GM19099 (cell line): ENCODE measurements around the gene ARHGEF19.
A peak's percentile ranks its signal among the peaks of the same experiment; 100 is the strongest.

ENCODE experiments used
- POLR2A ChIP-seq: IDR thresholded peaks from 3 replicates; pipeline ENCODE4 v1.6.1; 2011; ENCODE audit warnings: low read depth; ENCODE audit not compliant: insufficient read length; ENCODE audit errors: extremely low read depth

Gene ARHGEF19

DNA sequence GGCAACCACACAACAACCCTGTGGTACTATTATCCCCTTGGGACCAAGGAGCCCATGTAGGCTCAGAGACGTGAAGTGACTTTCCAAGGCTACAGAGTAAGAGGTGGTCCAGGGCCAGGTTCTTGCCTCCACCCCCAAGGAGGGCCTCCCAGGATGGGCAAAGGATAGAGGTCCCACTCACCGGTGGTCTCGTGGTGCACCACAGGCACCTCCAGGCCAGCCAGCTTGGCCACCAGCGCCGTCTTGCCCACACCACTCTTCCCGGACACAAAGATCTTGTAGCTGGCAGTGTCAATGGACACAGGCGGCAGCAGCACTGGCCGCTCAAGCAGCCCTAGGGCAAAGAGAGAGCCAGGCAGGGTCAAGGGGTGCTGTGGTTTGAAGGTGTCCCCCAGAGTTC, 21.0 kb upstream of the ARHGEF19 start:
- TF ChIP-seq POLR2A = no peak

DNA sequence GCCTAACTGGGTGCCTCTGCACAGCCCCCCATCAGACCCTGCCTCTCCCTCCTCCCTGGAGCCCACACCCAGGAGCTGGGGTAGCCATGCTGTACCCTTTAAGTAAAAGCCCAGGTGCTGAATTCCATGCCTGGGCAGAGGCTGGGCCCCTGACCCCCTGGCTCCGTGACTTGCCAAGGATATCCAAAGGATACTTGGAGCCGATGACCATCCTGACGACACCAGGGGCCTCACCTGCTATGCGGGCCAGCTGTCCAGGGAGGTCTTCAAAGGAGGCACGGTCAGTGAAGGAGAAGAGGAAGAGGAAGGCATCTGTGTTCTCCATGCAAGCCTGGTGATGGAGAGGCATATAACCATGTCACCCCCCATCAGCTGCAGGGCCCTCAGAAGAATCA, 19.9 kb upstream of the ARHGEF19 start:
- TF ChIP-seq POLR2A = no peak

DNA sequence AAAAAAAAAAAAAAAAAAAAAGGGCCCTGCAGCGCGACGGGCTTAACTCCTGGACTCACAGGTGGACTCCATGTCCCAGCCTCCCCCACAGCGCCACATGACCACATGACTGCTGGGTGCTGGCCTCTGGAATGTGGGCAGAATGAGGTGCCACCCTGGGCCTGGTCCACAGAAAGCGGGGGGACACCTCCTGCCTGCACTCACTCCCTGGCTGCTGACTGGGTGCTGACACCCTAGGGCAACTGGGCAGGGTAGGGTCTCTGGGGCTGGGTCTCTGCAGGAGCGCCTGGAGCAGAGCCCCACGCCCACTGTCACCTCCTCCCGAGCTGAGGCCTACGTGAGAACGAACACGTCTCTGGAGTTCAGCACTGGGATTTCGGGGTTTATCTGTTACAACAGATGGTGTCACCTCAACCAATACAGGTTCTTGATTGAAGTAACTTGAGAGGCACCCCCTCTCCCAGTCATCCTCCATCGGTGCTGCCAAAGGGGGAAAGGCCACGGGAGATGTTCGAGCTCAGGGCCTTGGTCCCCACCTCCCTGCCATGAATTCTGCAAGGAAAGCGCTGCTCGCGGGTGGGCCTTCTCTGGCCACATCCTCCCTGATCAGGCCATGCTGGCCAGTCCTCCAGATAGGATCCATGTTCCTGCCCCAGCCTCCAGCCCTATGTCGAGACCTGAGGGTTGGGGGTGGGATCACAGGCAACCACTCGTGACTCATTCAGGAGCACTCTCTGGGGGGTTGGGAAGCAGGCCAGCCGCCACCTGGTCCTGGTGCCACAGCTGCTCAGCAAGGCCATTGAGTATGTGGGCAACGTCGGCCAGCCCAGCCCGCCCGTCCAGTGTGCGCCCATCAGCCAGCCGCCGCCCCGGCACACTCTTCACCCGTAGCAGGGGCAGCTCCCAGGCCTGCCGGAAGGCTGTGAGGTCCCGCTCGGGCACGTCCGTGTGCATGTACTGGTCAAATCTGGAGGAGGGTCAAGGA, 19.2 kb upstream of the ARHGEF19 start:
- TF ChIP-seq POLR2A = no peak

DNA sequence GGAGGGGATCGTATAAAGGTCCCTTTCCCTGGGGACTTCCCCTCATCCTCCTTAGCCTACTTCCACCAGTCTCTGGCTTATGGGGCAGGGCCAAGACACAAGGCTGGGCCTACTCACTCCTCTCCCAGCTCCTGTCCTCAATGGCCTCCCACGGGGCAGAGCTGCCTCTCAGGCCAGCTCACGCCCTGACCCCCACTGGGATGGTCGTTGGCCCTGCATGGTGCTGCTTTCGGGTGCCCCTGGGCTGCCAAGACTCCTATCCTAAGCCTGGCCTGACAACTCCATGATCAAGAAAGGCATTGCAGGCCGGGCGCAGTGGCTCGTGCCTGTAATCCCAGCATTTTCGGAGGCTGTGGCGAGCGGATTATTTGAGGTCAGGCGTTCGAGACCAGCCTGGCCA, 18.3 kb upstream of the ARHGEF19 start:
- no peak for TF ChIP-seq POLR2A

DNA sequence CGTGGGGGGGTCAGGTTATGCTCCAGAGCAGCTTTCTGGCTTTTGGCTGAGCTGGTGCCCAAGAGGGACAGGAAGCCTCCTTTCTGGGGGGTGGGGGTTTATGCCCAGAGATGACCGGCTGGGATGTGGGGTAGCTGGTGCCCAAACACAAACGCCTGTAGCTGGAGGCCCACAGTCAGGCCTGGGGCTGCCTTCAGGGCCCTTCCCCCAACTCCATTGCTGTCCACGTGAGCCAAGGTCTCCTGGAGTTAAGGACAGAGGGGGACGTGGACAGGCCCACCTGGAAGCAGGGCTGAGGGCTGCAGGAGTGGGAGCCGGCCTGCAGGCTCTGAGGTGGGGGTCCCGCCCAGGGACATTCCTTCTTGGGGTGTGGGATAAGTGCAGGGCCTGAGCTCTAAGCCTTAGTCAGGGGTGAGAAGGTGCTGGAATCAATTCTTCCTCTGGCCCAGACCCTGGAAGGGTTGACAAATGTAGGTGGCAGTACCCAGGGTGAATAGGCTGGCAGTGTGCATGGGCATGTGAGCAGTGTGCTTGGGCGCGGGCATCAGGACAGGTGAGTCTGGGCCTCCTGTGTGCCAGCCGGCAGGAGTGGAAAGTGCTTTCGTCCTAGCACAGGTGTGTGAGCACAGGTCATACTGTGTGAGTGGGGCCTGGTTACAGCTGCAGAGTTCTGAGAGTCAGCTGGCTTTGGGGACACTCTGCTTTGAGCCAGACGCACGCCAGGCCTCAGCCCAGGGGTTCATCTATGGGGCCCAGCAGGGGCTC, 17.7 kb upstream of the ARHGEF19 start:
- TF ChIP-seq POLR2A = no peak

DNA sequence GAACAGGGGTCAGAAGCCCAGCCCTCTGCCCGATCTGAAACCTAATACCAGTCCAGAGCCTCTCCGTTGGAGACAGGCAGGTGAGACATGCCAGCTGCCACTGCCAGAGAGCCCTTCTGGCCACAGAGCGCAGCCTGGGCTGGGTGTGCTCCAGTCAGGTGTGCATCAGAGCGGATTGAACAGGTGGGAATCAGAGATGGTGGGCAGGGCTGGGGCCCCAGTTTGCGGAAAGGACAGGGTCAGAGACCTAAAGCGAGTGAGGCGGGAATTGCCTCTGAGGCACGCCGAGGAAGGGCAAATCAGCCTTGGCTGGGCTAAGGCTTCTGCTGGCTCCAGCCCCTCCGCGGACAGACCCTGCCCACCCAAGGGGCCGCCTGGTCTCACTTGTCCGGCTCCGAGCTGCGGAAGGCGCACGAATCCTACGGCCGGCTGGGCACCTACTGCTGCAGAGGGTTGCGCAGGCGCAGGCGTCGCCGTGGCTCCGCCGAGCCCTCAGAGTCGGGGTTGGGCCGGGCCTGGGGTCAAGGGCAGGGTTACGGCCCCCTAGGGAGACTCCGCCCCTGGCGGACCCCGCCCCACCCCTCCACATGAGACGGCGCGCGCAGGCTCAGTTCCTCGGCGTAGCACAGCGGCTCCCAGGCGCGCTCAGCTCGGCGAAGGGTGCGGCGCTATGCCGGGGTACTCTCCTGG, 14.2 kb upstream of the ARHGEF19 start:
- no peak for TF ChIP-seq POLR2A

DNA sequence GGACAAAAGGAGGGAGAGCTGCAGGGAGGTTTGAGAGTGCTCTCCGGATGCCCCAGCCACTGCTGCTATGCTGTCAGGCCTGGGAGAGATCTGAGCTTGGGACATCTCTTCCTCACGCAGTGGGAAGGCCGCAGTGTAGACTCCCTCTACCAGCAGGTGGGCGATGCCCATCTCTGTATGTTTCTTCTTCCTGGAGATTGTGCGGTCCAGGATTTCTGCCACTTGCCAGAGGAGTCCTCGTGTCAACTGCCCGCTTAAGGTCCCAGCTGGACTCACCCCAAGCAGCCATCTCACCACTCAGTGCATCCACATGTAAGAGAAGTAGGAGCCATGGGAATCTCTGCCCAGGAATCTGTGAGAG, 13.7 kb upstream of the ARHGEF19 start:
- no peak for TF ChIP-seq POLR2A

DNA sequence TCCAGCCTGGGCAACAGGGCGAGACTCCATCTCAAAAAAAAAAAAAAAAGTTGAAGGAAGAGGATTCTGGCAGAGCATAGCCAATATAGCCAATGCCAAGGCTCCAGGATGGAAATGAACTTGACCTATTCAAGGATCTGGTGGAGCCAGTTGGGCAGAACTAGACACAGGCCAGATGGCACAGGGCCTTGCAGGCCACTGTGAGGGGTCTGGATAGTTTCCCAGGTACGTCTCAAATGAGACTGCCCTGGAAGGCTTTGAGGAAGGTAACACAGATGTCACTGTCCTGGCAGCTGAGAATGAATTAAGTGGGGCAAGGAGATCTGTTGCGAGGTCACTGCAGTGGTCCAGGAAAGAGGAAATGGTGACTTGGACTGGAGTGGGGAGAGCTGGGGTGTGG, 12.0 kb upstream of the ARHGEF19 start:
- TF ChIP-seq POLR2A = no peak

DNA sequence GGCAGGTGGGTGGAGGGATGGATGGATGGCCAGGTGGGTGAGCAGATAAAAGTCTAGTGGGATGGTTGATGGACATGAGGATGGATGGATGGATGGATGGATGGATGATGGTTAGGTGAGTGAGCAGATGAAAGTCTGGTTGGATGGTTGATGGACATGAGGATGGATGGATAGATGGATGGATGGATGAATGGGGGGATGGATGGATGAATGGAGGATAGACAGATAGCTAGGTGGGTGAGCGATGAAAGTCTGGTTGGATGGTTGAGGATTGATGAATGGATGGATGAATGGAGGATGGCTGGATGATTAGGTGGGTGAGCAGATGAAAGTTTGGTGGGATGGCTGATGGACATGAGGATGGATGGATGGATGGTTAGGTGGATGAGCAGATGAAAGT, 9.0 kb upstream of the ARHGEF19 start:
- no peak for TF ChIP-seq POLR2A

DNA sequence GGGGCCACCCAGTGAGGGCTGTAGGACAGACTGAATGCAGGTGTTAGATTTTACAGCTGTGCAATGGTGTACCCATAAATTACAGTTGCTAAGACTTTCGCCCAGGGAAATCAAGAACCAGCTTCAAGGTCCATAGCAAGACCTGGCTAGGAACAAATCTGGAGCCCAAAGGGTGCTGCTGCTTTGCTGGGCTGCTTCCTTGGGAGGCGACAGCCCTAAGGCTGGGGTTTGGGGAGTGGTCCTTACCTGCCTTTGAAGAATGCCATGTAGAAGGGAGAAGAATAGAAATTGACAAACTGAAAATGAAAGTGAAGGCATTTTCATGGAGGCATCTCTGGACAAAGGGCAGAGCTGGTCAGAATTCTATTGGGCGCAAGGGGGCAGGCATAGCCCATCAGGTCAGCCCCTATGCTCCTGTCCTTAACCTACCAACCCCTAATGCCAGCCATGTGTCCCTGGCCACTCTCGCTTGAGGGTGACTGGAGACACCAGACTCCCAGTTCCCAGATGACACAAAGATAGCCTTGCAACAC, 7.6 kb upstream of the ARHGEF19 start:
- TF ChIP-seq POLR2A = no peak

DNA sequence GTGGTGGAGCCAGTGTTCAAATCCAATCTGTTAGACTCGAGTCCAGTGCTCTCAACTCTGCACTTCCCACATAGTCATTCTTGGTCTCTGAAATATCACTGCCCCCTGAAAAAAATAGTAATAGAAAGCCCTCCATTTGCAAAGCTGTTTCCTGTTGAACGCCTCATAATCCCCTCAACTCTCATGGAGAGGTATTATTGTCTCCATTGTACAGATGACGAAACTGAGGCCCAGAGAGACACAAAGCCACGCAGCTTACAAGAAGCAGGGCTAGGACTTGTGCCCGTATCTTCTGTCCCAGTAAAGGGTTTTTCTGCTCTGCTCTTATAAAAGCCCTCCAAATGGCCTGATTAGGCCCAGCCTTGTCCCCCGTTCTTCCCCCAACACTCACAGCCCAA, 6.2 kb upstream of the ARHGEF19 start:
- no peak for TF ChIP-seq POLR2A

DNA sequence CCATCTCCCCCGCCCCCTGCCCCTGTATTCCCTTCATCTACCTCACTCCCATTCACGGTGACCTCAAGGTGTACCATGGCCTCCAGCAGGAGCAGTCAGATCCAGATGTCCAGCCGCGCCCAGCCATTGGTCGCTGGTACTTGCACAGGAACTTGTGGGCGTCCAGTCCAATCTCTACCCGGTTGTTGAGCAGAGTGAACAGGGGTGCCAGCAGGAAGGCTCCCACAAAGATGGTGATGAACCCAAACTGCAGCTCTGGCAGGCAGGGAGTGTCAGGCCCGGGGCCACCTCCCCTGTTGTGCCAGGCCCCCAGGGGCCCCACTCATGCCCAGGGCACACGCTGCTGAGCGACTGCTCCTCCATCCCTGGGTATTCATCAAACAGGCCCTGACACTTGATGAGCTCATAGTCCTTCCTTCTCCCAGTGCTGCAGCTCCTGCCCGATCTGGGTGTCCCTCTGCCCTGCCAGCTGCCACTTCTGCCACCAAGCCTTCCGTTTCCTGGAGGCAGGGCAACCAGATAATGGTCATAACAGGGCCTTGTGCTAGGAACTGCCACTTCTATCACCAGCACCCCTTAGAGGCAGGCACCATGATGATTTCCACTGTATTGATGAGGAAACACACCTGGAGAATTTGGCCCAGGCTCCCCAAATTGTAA, 5.7 kb upstream of the ARHGEF19 start:
- TF ChIP-seq POLR2A = no peak

DNA sequence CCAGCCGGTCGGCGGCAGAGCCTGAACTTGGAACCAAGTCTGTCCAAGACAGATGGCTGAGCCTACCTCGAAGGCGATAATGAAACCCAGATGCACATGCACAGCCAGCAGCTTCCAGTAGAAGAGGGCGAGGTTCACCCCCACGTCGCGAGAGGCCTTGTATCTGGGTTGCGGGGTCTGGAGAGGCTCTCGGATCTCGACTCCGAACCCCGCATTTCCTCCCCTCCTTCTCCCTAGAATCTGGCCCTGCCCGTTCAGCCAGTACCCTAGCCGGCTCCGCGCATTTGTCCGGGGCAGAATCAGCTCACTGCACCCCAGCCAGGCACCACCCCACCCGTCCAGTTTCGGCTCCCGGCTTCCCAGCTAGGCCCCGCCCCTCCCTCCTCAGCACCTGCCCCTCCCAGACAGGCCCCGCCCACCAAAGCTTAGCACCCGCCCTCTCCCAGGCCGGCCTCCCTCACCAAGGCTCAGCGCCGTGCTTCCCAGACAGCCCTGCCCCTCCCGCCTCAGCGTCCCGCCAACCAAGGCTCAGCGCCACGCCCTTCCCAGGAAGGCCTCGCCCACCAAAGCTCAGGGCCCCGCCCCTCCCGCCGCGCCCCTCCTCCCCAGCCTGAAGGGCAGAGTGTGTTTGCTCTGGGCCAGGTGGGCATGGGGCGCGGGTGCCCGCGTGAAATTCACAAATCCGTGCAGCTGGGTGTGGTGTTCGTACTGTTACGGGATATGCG, 4.8 kb upstream of the ARHGEF19 start:
- peak; percentile 58 for TF ChIP-seq POLR2A
